Stimulated activated CD4-positive, alpha-beta T cell treated with anti-CD3 and anti-CD28 coated beads, TNF-alpha, amount 100 ng/mL, for 4 hours (primary cell): ENCODE measurements around the gene CMAS.
"Not testable (repeated sequence)": the region's sequence is repeated elsewhere in the genome, so short reads cannot be mapped to it uniquely, and the experiment has no call there.

ENCODE experiments used
- DNase-seq, 3 experiments: peaks; one replicate each; pipeline ENCODE4 v3.0.0-alpha.2; 2020; ENCODE audit warnings: low read depth in 3 of 3

Gene CMAS

GRCh38 chr12:22047494-22047893, 1.5 kb downstream of the CMAS start:
- DNase-seq, result no peak

- no peak for DNase-seq
Observed at GRCh38 chr12:22048351-22049041, 2.5 kb downstream of the CMAS start.

GRCh38 chr12:22050078-22050477, 4.1 kb downstream of the CMAS start:
- no peak for DNase-seq

GRCh38 chr12:22051114-22051698, 5.2 kb downstream of the CMAS start:
- no peak for DNase-seq

- DNase-seq, result not testable (repeated sequence)
Observed at GRCh38 chr12:22052994-22053393, 7.0 kb downstream of the CMAS start.

- DNase-seq, result no peak
Observed at GRCh38 chr12:22054155-22054554, 8.1 kb downstream of the CMAS start.

GRCh38 chr12:22056607-22057006, 10.6 kb downstream of the CMAS start:
- no peak for DNase-seq

- no peak for DNase-seq
Observed at GRCh38 chr12:22059976-22060647, 14.1 kb downstream of the CMAS start.

GRCh38 chr12:22064968-22065367, 18.9 kb downstream of the CMAS start:
- no peak for DNase-seq

- DNase-seq, result no peak
Observed at GRCh38 chr12:22066310-22066709, 20.3 kb downstream of the CMAS start.

GRCh38 chr12:22069851-22070250, 23.8 kb downstream of the CMAS start:
- no peak for DNase-seq

- DNase-seq, result no peak
Observed at GRCh38 chr12:22082190-22082701, 36.2 kb downstream of the CMAS start.

- DNase-seq, result no peak
Observed at GRCh38 chr12:22083167-22083566, 37.1 kb downstream of the CMAS start.

- no peak for DNase-seq
Observed at GRCh38 chr12:22084852-22085251, 38.8 kb downstream of the CMAS start.

- no peak for DNase-seq
Observed at GRCh38 chr12:22088886-22089285, 42.9 kb downstream of the CMAS start.

- DNase-seq, result no peak
Observed at GRCh38 chr12:22089486-22089885, 43.5 kb downstream of the CMAS start.

GRCh38 chr12:22099062-22099461, 53.0 kb downstream of the CMAS start:
- DNase-seq, result not testable (repeated sequence)

- DNase-seq, result no peak
Observed at GRCh38 chr12:22100958-22101748, 55.1 kb downstream of the CMAS start.

- DNase-seq, result no peak
Observed at GRCh38 chr12:22101749-22102243, 55.8 kb downstream of the CMAS start.

GRCh38 chr12:22103418-22103817, 57.4 kb downstream of the CMAS start:
- DNase-seq, result no peak

- DNase-seq, result no peak
Observed at GRCh38 chr12:22105542-22105941, 59.5 kb downstream of the CMAS start.

GRCh38 chr12:22110176-22110575, 64.2 kb downstream of the CMAS start:
- no peak for DNase-seq
